T47D (cell line): ENCODE data around the gene UBXN4.
A peak's percentile ranks its signal among the peaks of the same experiment; 100 is the strongest.
"Not testable (repeated sequence)": the region's sequence is repeated elsewhere in the genome, so short reads cannot be mapped to it uniquely, and the experiment has no call there.

Experiments used
- DNase-seq, 2 experiments: peaks; one replicate each; pipeline versions ENCODE4 v3.0.0 to v3.0.0-alpha.2; 2011 to 2012; ENCODE audit warnings: low read depth in 1 of 2, low spot score in 1 of 2
- JUND ChIP-seq: IDR thresholded peaks from 2 replicates; pipeline ENCODE4 v1.6.1; 2012; ENCODE audit warnings: low read depth
- in situ Hi-C: cut with HindIII; loops from 2 replicates; pipeline ENCODE4 v1.10.0; 2016; ENCODE audit warnings: low sequenced_read_pairs, low pct_unique_long_range_greater_than_20kb

The UBXN4 gene

DNA sequence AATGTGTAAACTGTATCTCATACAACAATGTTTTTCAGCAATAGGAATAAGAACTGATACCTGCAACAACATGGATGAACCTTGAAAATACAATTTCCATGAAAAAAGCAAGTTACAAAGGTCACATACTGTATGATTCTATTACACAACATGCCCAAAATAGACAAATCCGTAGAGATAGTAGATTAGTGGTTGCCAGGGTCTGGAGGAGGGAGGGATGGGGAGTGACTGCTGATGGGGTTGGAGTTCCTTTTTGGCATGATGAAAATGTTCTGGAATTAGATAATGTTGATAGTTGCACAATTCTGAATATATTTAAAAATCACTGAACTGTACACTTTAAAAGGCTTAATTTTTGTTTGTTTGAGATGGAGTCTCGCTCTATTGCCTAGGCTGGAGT, 33.8 kb downstream of the UBXN4 start:
- DNase-seq, result no peak

DNA sequence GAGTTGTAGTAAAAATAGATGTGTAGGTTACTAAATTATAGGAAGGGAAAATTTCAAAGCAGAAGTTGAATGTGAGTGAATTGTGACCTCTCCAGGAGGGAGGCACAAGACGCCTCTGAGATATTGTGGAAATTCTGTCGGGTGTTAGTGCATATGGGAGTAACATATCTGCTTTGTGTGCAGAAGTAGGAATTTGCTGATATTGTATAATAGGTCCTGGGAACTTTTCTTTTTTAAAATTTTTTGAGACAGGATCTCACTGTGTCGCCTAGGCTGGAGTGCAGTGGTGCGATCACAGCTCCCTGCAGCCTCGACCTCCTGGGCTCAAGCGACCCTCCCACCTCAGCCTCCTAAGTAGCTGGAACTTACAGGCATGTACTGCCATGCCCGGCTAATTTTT, 34.7 kb downstream of the UBXN4 start:
- in situ Hi-C loops, result no loop called here
- no peak for TF ChIP-seq JUND
- DNase-seq, result no peak

More for the DNA sequence above, 33.8 kb downstream of the UBXN4 start:
- in situ Hi-C loops, result no loop called here
- TF ChIP-seq JUND, result no peak

DNA sequence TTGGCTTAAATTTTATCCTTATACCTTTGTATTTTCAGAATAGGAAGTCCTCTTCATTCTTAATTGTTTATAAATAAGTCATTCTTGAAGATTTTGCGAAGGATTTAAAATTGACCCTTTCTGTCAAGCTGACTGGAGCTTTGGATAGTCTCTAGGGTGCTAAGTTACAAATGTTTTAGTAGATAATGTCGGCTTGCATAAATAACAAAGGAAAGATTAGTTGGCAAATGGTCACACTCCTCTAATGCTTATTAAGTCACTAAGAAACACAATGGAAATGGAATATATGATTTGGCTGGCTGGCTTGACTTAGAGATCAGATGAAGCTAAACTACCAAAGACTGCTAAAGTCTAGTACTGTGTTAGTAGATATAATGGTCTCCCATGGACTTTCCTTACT, 40.6 kb downstream of the UBXN4 start:
- no peak for DNase-seq
- no peak for TF ChIP-seq JUND
- in situ Hi-C loops, result no loop called here

DNA sequence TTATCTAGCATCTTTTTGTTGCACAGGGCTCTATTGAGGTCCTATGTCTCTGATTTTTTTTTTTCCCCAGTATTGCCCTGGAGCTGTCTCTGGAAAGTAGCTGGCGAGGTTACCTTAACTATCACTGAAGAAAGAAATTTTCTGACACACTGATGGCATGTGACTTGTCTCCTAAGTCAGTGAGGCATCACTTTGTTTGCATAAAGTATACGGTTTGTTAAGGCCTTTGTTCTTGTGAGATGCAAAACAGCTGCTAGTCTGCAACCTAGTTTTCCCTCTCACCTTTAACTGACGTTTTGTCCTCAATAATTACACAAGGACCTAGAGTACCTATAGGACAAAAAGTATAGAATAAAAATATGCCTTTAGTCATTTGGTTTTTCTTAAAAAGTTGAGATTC, 41.8 kb downstream of the UBXN4 start:
- DNase-seq, result no peak
- in situ Hi-C loops, result no loop called here
- no peak for TF ChIP-seq JUND

DNA sequence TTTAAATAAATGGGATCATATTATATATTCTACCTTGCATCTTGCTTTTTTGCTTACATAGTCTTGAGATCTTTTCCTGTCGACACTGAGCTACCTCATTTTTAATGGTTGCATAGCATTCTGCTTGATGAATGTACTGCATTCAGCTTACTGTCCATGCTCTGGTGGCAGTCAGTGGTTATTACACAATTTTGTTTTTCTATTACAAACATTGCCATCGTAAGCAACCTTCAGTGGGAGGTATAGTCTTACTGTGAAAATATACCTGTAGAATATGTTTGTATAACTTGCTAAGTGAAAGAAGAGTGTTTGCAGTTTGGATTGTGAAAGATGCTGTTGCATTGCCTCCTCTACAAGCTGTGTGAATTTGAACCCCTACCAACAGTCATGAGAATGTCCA, 43.4 kb downstream of the UBXN4 start:
- no peak for TF ChIP-seq JUND
- DNase-seq, result no peak
- in situ Hi-C loops, result no loop called here

DNA sequence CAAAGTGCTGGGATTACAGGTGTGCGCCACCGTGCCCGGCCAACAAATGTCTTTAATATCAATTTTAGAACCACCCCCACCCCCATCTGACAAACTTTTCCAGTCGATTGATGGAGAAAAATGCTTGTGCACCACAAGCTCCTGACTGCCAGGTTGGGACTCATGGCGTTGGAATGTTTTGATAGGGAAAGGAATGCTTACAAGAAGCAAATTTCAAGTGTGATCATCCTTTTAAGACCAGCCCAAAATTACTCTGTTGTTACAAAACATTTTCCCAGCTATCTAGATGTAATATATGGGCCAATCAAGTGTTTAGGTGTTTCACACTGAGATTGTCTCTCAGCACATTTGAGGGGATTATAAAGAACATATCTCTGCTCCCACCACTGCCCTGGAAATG, 45.2 kb downstream of the UBXN4 start:
- in situ Hi-C loops, result no loop called here
- no peak for TF ChIP-seq JUND
- DNase-seq, result no peak

DNA sequence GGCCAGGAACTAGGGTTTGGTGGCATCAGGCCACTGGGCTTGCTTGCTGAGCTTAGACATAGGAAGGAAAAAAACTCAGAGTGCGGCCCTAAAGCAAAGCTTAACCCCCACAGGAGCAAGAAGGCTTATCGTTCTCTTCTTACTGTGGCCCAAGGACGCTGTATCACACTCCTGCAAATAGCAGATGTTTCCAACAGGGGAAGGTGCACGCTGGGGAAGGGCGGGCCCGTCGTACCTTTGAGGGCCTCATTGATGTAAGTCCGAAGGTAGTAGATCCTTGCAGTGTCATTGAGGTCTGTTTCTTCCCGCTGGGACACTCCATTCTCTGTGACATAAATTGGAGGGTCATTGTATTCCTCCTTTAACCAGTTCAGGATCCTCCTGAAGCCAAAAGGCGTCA, 48.8 kb downstream of the UBXN4 start:
- in situ Hi-C loops, result no loop called here
- DNase-seq, result no peak
- TF ChIP-seq JUND, result no peak

DNA sequence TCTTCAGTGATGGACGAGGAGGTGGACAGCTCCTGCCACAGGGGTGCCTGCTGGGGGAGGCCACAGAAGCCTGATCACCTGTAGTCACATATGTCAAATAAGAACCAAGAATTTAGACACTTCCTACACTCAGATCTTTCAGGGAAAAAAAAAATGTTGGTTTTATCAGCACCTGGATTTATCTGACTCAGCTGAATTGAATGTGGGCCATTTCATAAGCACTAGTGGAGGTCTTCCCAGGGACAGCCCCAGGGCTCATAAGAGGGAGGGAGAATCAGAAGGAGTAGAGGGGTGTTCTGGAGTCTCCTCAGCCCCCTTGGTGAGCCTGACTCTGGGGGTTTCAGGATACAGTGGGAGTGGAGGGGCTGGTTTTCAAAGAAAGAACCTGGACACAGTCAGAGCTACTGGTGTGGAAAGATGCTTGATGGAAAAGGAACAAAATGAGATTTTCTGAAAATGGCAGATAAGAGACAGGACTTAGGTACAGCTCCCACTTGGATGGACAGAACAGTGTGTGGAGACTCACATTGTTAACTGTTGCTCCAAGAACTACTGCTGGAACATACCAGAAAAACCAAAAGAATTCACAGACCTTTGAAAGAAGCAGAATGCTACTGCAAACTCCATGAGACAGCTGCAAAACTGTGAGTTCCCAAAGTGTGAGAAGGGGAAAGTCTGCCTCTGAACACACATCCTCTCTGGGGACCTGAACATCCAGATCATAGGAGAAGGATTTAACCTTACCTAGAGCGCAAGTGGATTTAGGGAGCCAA, 49.9 kb downstream of the UBXN4 start:
- no peak for DNase-seq
- no peak for TF ChIP-seq JUND
- in situ Hi-C loops, result no loop called here

DNA sequence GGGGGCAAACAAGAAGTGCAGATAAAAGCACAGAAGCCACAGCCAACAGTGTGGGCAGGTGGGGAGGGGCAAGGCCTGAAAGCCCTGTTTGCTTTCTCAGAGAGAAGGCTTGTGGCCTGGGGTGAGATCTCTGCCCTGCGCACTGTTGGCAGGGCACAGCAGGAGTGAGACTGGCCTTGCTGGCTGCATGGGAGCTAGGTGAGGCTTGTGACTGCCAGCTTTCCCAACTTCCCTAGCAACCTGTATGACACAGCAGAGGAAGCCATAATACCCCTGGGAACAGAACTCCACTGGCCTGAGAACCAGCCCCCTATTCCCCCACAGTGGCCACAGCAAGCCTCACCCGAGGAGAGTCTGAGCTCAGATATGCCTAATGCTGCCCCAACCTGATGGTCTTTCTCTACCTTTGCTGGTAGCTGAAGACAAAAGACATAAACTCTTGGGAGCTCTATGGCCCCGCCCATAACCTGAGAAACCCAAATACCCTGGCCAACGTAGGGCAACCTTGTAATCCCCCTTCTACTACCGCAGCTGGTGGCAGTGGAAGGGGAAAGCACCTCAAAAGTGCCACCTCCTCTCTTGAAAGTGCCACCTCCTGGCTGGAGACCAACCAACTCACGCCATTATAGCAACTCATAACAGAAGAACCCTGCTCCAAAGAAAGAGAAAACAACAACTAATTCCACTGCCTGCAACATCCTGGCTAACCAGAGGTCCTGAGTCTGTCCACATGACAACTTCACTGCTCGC, 50.9 kb downstream of the UBXN4 start:
- DNase-seq, result no peak
- in situ Hi-C loops, result no loop called here
- no peak for TF ChIP-seq JUND

DNA sequence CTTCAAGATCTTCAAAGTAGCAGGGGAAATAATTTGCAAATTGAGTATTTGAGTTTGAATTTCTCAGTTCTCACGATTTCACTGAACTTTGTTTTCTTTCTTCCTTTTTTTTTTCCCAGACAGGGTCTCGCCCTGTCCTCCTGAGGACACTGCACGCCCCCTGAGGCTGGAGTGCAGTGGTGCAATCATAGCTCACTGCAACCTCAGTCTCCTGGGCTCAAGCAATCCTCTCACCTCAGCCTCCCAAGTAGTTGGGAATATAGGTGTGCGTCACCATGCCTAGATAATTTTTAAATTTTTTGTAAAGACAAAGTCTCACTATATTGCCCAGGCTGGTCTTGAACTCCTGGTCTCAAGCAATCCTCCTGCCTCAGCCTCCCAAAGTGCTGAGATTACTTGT, 54.0 kb downstream of the UBXN4 start:
- in situ Hi-C loops, DNase-seq: not testable (repeated sequence)

DNA sequence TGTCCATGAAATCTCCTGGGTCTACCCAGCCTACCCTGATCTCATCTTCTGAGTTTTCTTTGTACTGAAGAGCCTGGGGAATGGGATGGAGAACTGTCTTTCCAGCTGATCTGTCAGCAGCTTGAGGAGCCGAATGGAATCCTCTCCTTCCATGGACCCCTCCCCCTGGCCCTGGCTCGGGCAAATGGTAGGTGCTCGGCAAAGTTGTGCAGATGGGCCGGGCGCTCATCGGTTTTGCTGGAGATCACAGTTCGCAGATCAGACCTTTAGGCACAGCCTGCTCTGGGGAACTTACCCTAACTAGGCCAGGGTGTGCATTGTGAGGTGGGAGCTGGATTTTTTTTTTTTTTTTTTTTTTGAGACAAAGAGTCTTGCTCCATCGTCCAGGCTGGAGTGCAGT, 55.0 kb downstream of the UBXN4 start:
- no peak for DNase-seq
- no peak for TF ChIP-seq JUND
- in situ Hi-C loops, result no loop called here

DNA sequence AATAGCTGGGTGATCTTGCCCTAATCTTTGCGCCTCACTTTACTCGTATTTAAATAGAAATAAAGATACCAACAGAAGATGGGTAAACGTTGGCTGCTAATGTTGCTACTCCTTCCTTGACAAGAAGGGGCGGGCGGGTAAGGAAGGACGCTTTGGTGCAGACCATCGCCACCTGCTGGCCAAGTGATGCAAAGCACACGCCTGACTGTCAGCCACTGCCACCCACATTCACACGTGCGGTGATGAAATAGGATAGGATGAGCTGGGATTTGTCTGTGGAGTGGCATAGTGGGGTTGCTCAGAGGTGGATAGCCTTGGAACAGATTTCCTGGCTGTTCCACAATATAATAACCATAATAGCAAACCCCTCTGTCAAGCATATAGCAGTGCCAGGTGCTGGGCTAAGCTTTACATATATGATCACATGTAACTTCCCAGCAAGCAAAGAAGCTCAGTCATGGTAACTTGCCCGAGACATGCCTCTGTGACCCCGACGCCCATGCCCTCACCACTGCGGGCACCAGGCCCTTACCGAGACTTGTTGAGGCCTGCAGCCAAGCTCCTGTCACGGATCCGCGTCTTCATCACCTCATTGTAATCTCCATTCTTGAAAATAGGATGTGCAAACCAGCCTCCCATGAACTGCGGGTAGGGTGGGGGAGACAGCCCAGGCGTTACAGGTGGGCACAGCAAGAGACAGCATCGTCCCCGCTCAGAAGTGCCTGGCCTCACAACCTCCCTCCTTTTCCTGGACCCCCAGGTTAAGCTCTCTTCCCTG, 56.0 kb downstream of the UBXN4 start:
- TF ChIP-seq JUND, result no peak
- in situ Hi-C loops, result no loop called here
- peak; percentile 59 to 75 for DNase-seq

DNA sequence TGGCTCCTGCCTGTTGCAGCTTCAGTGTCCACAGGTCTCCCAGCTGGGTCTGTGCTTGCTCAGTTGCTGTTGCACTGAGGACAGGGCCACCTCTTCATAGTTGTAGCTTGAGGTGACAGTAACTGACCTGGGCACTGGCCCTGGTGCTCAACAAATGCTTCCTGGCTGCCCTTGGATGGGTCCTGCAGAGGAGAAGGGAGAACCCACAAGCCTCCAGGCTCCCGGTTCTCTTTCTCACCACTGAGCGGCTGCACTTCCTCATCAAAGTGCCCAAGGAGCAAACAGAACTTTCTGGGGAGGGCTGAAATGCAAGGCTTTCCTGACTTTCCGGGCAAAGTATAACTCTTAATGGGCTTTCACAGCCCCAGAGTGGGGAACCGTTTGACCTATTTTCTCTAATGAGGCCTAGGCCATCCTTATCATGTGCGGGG, 56.6 kb downstream of the UBXN4 start:
- in situ Hi-C loops, result no loop called here
- no peak for TF ChIP-seq JUND
- no peak for DNase-seq
